Measurements from ENCODE around the gene WWOX. TPM values are rescaled to one million over a fixed set of nuclear protein-coding genes. Genes with fewer than 3 reads are reported as not detected.
A peak's percentile ranks its signal among the peaks of the same experiment; 100 is the strongest.

WWOX gene
- total and polyA plus RNA-seq, 2 of the 13 experiments (the other 11 are each of a cell fraction or from before 2014, with no cell fraction given), result 9.1 to 37.4 TPM

GRCh38 chr16:78731785-78732184 is 632.3 kb downstream of the WWOX start (continued):
- TF ChIP-seq GTF3A (CRISPR knock-in tag; conservative IDR thresholded peaks at IDR 0.05), result no peak
- TF ChIP-seq KLF11 (CRISPR knock-in tag; IDR thresholded peaks at IDR 0.05), result no peak
- TF ChIP-seq PAXIP1 (CRISPR knock-in tag; conservative IDR thresholded peaks at IDR 0.05), result peak; percentile 70; the same call in 1 of the 2 replicates
- no peak for TF ChIP-seq CENPT (CRISPR knock-in tag; IDR thresholded peaks at IDR 0.05; ENCODE audit: low read depth)
- no peak for TF ChIP-seq MYPOP (CRISPR knock-in tag; IDR thresholded peaks at IDR 0.05)
- no peak for TF ChIP-seq SIX1 (CRISPR knock-in tag; IDR thresholded peaks at IDR 0.05; ENCODE audit: borderline replicate concordance)
- no peak for TF ChIP-seq HMG20B (CRISPR knock-in tag; conservative IDR thresholded peaks at IDR 0.05)
- TF ChIP-seq SALL1 (CRISPR knock-in tag; IDR thresholded peaks at IDR 0.05), result peak; percentile 40; the same call in 1 of the 2 replicates
- no peak for TF ChIP-seq ZSCAN30 (CRISPR knock-in tag; IDR thresholded peaks at IDR 0.05)
- TF ChIP-seq ZNF30 (CRISPR knock-in tag; IDR thresholded peaks at IDR 0.05), result no peak
- no peak for TF ChIP-seq ZKSCAN5 (CRISPR knock-in tag; IDR thresholded peaks at IDR 0.05)
- TF ChIP-seq ZMAT3 (CRISPR knock-in tag; conservative IDR thresholded peaks at IDR 0.05), result no peak
- TF ChIP-seq SMAD3 (CRISPR knock-in tag; IDR thresholded peaks at IDR 0.05), result no peak
- TF ChIP-seq GABPB1 (CRISPR knock-in tag; IDR thresholded peaks at IDR 0.05), result 0 out of 2 replicates have a peak, but pooled peaks have one; percentile 9
- TF ChIP-seq, protein P1, sequence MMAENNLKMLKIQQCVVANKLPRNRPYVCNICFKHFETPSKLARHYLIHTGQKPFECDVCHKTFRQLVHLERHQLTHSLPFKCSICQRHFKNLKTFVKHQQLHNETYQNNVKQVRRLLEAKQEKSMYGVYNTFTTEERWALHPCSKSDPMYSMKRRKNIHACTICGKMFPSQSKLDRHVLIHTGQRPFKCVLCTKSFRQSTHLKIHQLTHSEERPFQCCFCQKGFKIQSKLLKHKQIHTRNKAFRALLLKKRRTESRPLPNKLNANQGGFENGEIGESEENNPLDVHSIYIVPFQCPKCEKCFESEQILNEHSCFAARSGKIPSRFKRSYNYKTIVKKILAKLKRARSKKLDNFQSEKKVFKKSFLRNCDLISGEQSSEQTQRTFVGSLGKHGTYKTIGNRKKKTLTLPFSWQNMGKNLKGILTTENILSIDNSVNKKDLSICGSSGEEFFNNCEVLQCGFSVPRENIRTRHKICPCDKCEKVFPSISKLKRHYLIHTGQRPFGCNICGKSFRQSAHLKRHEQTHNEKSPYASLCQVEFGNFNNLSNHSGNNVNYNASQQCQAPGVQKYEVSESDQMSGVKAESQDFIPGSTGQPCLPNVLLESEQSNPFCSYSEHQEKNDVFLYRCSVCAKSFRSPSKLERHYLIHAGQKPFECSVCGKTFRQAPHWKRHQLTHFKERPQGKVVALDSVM (CRISPR knock-in tag; IDR thresholded peaks at IDR 0.05), result no peak
- no peak for TF ChIP-seq POLR2AphosphoS5 (IDR thresholded peaks at IDR 0.05; ENCODE audit: low read depth, low read length)
- TF ChIP-seq MED8 (CRISPR knock-in tag; IDR thresholded peaks at IDR 0.05; ENCODE audit: insufficient replicate concordance), result no peak
- TF ChIP-seq SKI (IDR thresholded peaks at IDR 0.05; ENCODE audit: partially characterized antibody), result no peak
- peak; percentile 92 for TF ChIP-seq ZNF121 (CRISPR knock-in tag; IDR thresholded peaks at IDR 0.05)
- TF ChIP-seq MTA1 (CRISPR knock-in tag; IDR thresholded peaks at IDR 0.05; ENCODE audit: borderline replicate concordance), result no peak
- peak; percentile 19 for TF ChIP-seq TEAD3 (CRISPR knock-in tag; optimal IDR thresholded peaks at IDR 0.05; ENCODE audit: borderline replicate concordance)
- no peak for TF ChIP-seq FOXA1 (IDR thresholded peaks at IDR 0.05)
- no peak for TF ChIP-seq FOXA1 (CRISPR knock-in tag; IDR thresholded peaks at IDR 0.05)
